GM19395 (cell line): Measurements from ENCODE around the gene GLP1R.
"Not testable (repeated sequence)": the region's sequence is repeated elsewhere in the genome, so short reads cannot be mapped to it uniquely, and the experiment has no call there.

Experiments used
- ATAC-seq: cut with Tn5 transposase; IDR thresholded peaks from one replicate; pipeline ENCODE4 v1.9.1; 2021; ENCODE audit warnings: mild to moderate bottlenecking, moderate library complexity; ENCODE audit not compliant: unreplicated experiment

Gene GLP1R

GRCh38 chr6:39118921-39119320 is 70.3 kb downstream of the GLP1R start:
- no peak for ATAC-seq

DNA sequence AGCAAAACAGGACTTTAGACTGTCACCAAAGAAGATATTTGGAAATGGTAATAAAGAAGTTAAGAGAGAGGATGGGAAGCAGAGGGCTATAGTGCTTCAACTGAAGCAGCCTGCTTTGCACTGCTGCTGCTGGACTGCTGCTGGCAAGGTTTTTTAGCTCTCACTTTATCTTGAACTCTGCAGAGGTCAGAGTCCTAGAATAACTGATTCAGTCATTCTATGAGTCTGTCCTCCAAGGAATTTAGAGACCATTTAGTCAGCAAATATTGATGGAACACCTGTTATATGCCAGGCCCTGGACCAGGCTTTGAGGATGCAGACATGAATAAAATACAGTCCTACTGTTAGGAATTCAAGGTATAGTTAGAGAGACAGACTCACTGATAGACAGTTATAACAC is 75.5 kb downstream of the GLP1R start:
- ATAC-seq: no peak

- ATAC-seq: no peak
These were observed 79.5 kb downstream of the GLP1R start for GRCh38 chr6:39128106-39128505.

DNA sequence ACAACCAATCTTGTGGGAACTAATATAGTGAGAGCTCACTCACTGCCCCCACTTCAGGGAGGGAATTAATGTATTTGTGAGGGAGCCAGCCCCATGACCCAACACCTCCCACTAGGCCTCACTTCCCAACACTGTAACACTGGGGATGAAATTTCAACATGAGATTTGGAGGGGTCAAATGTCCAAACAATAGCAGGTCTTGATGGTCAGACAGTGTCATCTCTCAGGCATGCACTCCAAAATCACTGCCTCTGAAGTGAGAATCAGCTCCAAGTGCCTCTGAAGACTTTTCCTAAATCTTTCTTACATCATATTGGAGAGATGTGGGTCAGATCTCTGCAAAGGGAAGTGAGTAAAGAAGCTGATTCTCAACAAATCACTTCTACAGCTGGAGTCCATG is 80.3 kb downstream of the GLP1R start:
- ATAC-seq: no peak

GRCh38 chr6:39130691-39131090 is 82.1 kb downstream of the GLP1R start:
- no peak for ATAC-seq

DNA sequence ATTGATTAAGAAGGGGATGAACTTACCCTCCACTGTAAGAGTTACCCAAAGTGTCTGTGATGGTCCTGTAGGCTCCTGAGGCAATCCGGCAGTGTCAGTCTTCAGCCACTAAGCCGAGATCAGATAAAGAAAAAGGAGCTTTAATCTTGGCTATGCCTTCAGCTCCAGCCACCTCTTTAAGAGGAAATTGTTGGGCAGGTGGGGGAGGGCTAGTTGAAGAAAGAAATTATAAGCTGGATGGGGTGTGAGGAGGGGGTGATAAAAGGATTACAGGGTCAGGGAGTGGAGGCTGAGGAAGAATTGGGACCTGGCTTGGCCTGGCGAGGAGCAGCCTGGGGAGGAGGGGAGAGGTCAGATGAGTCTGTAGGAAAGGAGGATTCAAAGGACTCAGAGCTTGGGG is 86.2 kb downstream of the GLP1R start:
- not testable (repeated sequence) for ATAC-seq

GRCh38 chr6:39136207-39136606 is 87.6 kb downstream of the GLP1R start:
- not testable (repeated sequence) for ATAC-seq

GRCh38 chr6:39137245-39137644 is 88.7 kb downstream of the GLP1R start:
- ATAC-seq: no peak
